Cardiac atrium fibroblast (primary cell): ENCODE results near the gene COX19. TPM values are rescaled to one million over a fixed set of nuclear protein-coding genes. Genes with fewer than 3 reads are reported as not detected.

ENCODE experiments used
- total RNA-seq: library from RNA; depleted of rRNA; stranded (reverse); fragments of >200 nt; gene quantifications from 2 replicates; pipeline ENCODE4 v1.2.3, GENCODE V29; 2015

The COX19 gene, protein sequence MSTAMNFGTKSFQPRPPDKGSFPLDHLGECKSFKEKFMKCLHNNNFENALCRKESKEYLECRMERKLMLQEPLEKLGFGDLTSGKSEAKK
- 3.8 and 5.3 TPM in 2 replicates for total RNA-seq

DNA sequence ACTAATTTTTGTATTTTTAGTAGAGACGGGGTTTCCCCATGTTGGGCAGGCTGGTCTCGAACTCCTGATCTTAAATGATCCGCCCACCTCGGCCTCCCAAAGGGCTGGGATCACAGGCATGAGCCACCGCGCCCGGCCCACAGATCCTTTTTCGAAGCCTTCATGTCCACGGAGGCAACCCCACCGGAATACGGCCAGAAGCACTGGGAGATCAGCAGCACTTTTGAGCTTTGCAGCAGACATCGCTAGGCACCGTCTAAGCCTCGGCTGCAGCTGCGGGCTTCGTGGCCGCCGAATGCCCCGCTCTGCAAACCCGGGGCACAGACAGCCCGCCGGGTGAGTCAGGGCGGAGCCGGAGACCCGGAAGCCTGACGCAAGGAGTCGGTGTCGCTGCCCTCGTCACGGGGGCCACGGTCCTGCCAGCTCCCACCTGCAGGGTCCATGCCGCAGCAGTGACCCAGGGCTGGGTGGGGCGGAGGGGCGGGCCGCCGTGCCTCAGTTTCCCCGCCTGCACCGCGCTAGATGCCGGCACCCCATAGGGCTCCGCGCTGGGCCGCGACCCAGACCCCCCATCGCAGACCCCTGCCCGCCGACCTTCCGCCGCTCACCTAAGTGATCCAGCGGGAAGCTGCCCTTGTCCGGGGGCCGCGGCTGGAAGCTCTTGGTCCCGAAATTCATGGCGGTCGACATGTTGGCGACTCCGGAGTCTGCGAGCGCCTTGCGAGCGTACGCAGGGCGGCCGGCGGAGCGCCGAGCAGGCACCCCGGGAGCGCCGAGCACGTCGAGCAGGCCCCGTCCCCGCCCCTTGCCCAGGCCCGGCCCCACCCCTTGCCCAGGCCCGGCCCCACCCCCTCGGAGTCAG is at the start of gene COX19:
TSS of gene COX19 (minus strand) at position 730 of the 862 bp plus-strand sequence. CDS start at position 690, 40 bp downstream.

DNA sequence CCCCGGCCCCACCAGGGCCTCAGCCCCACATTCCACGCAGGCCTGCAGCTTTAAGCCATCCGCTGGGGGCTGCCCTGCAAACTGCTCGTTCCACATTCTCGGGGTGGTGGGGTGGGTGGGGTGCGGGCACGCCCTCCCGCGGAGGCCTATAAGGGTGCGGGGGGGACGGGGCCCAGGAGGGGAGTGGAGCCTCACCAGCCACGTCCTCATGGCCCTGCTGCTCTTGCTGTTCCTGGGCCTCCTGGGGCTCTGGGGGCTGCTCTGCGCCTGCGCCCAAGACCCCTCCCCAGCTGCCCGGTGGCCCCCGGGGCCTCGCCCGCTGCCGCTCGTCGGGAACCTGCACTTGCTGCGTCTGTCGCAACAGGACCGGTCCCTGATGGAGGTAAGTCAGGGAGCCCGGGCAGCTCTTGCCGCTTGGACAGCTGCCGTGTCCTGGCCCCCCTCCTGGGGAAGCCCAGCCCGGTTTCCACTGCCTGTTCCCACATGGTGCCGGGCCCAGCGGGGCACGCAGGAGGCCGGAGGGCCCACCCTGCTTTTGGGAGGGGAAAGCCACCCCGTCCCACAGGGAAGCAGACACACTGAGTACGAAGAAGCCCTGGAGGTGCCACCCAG is 7.8 kb upstream of the COX19 start, which contains the start of gene CYP2W1:
TSS of gene CYP2W1 (plus strand) at position 178 of the 612 bp plus-strand sequence. CDS start at position 209, 31 bp downstream.

GRCh38 chr7:954330-955238 is 20.8 kb downstream of the COX19 start, which contains the start of gene ADAP1:
Gene ADAP1 (minus strand): TSS chr7:954680. CDS start chr7:954477, 203 bp downstream.

Other genes starting within 250 kb of the COX19 start
- gene DNAAF5, start 248.8 kb downstream of the COX19 start, total RNA-seq, result 26.6 and 37.9 TPM in 2 replicates
- gene PRKAR1B, start 248.3 kb downstream of the COX19 start, total RNA-seq, result 16.0 and 18.2 TPM in 2 replicates
- 70.2 and 73.1 TPM in 2 replicates for gene SUN1, start 143.1 kb downstream of the COX19 start, total RNA-seq
- gene GET4, start 99.0 kb downstream of the COX19 start, total RNA-seq, result 12.6 and 21.2 TPM in 2 replicates
- gene ADAP1, start 20.9 kb downstream of the COX19 start, total RNA-seq, result 11.4 and 13.9 TPM in 2 replicates
- gene CYP2W1, start 7.6 kb upstream of the COX19 start, total RNA-seq, result not detected in 2 replicates
- gene GPR146, start 69.0 kb upstream of the COX19 start, total RNA-seq, result 6.5 and 10.2 TPM in 2 replicates
- 3.2 and 5.0 TPM in 2 replicates for gene GPER1, start 112.6 kb upstream of the COX19 start, total RNA-seq
- 19.3 and 34.8 TPM in 2 replicates for gene ZFAND2A, start 184.6 kb upstream of the COX19 start, total RNA-seq